Smooth muscle cell (in vitro differentiated cells): Measurements from ENCODE around the gene TMEM40. TPM values are rescaled to one million over a fixed set of nuclear protein-coding genes. Genes with fewer than 3 reads are reported as not detected.

ENCODE experiments used
- DNase-seq: peaks from one replicate; lab custom pipeline; 2025; ENCODE audit not compliant: unreplicated experiment; lab: John Stamatoyannopoulos, UW
- H2AFZ ChIP-seq: fragments of 200-600 bp; sonication (generic); 2 replicates; pipeline ENCODE4 v1.6.0; 2016; ENCODE audit warnings: antibody characterized with exemption, low read depth, mild to moderate bottlenecking
- H3F3A ChIP-seq: fragments of 200-600 bp; sonication (generic); 2 replicates; pipeline ENCODE4 v1.6.0; 2017; ENCODE audit warnings: antibody characterized with exemption, low read depth
- H3K27ac ChIP-seq: fragments of 200-600 bp; sonication (generic); 2 replicates; pipeline ENCODE4 v1.5.1; 2016; ENCODE audit warnings: low read depth, mild to moderate bottlenecking
- H3K27me3 ChIP-seq: fragments of 200-600 bp; sonication (generic); 2 replicates; pipeline ENCODE4 v1.6.1; 2016; ENCODE audit warnings: low read depth, mild to moderate bottlenecking
- H3K36me3 ChIP-seq: fragments of 200-600 bp; sonication (generic); 2 replicates; pipeline ENCODE4 v1.5.1; 2016; ENCODE audit warnings: low read depth
- H3K4me1 ChIP-seq: fragments of 200-600 bp; sonication (generic); 2 replicates; pipeline ENCODE4 v1.5.1; 2016; ENCODE audit warnings: low read depth
- H3K4me2 ChIP-seq: fragments of 200-600 bp; sonication (generic); 2 replicates; pipeline ENCODE4 v1.6.0; 2016; ENCODE audit warnings: mild to moderate bottlenecking
- H3K4me3 ChIP-seq: fragments of 200-600 bp; sonication (generic); 2 replicates; pipeline ENCODE4 v1.5.1; 2016; ENCODE audit warnings: mild to moderate bottlenecking
- H3K79me2 ChIP-seq: fragments of 200-600 bp; sonication (generic); 2 replicates; pipeline ENCODE4 v1.6.0; 2016; ENCODE audit warnings: low read depth, mild to moderate bottlenecking
- H3K9ac ChIP-seq: fragments of 200-600 bp; sonication (generic); 2 replicates; pipeline ENCODE4 v1.6.0; 2016; ENCODE audit warnings: low read depth
- H3K9me3 ChIP-seq: fragments of 200-600 bp; sonication (generic); replicated peaks from 2 replicates; pipeline ENCODE4 v1.5.1; 2016; ENCODE audit warnings: low read depth
- H4K20me1 ChIP-seq: fragments of 200-600 bp; sonication (generic); 2 replicates; pipeline ENCODE4 v1.6.0; 2016; ENCODE audit warnings: low read depth
- CTCF ChIP-seq: fragments of 200-600 bp; sonication (generic); IDR thresholded peaks from 2 replicates; pipeline ENCODE4 v1.5.1; 2017; ENCODE audit warnings: borderline replicate concordance, mild to moderate bottlenecking, antibody characterized with exemption; ENCODE audit not compliant: insufficient read depth, poor library complexity, severe bottlenecking
- WGBS: methylation state at CpG from one replicate; pipeline ENCODE4 v1.1.7; 2016; ENCODE audit warnings: low lambda C conversion rate; 5-methylcytosine and 5-hydroxymethylcytosine counted together
- polyA plus RNA-seq: library from polyadenylated mRNA; unstranded; fragments of >200 nt; fragmentation: Nextera tagmentation; extraction: Ambion mirVana; gene quantifications from 2 replicates; pipeline ENCODE4 v1.2.1, GENCODE V29; 2016
- total RNA-seq: library from RNA; depleted of rRNA; stranded (reverse); fragments of >200 nt; gene quantifications from 2 replicates; pipeline ENCODE4 v1.2.3, GENCODE V29; 2014

Gene TMEM40
- total and polyA plus RNA-seq, 2 experiments from 2014 or later, result 6.7 to 6.8 TPM

DNA sequence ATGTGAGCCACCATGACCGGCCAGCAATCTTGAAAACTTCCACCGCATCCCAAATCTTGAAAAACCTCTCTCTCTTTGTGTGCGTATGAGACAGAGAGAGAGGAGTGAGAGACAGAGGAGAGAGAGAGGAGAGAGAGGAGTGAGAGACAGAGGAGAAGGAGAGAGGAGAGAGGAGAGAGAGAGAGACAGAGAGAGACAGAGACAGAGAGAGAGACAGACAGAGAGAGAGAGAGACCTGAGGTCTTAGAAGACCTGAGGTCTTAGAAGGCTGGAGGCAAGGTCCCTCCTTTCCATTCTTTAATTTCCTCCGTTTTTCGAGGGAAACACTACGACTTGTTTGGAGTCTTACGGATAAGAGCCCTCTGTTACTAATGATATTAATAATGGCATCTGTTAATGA, 39.5 kb downstream of the TMEM40 start:
- Histone ChIP-seq H3K27me3 (no peaks in the 10 kb centered on the region), H3K4me3 (no peak overlapping the region), H4K20me1 (no peaks in the 10 kb centered on the region), H3K9ac (no peak overlapping the region), H3K4me1 (no peaks in the 10 kb centered on the region), H3K36me3 (no peaks in the 10 kb centered on the region), H2AFZ (peak overlapping the region; percentile 35), H3K4me2 (peak overlapping the region; percentile 70), H3K27ac (no peak overlapping the region), H3K79me2 (no peaks in the 10 kb centered on the region), H3K9me3 (no peaks in the 10 kb centered on the region), H3F3A (no peaks in the 10 kb centered on the region)
- no peak for TF ChIP-seq CTCF
- DNase-seq, result no peak
- WGBS, result 56% methylated on average over 7 of the region's 7 CpGs

DNA sequence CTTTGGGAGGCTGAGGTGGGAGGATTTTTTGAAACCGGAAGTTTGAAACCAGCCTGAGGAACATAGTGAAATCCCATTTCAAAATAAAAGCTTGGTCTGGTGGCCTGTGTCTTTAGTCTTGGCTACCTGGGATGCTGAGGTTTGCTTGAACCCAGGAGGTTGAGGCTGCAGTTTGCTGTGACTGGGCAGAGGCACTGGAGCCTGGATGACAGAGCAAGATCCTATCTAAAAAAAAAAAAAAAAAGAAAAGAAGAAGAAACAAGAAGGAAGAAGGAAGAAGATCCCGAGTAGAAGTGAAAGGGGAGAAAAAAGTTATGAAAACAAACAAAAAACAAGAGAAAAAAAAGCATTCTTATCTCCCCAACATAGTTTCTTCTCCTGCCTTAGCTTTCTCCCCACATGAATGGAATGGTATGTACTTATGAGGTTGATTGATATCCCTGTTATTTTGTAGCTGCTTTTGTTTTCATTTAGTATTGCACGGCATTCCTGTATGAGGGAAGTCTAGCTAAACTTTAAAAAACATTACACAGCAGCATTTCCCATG, 42.4 kb downstream of the TMEM40 start:
- Histone ChIP-seq H3K9ac (no peak overlapping the region), H2AFZ (no peak overlapping the region), H4K20me1 (no peaks in the 10 kb centered on the region), H3K4me3 (no peak overlapping the region), H3K79me2 (no peaks in the 10 kb centered on the region), H3K9me3 (no peaks in the 10 kb centered on the region), H3K4me1 (no peaks in the 10 kb centered on the region), H3K4me2 (no peak overlapping the region), H3K36me3 (no peaks in the 10 kb centered on the region), H3K27ac (no peak overlapping the region), H3K27me3 (no peaks in the 10 kb centered on the region), H3F3A (no peaks in the 10 kb centered on the region)
- WGBS, result 77% methylated on average over 3 of the region's 3 CpGs
- DNase-seq, result no peak
- TF ChIP-seq CTCF, result no peak

DNA sequence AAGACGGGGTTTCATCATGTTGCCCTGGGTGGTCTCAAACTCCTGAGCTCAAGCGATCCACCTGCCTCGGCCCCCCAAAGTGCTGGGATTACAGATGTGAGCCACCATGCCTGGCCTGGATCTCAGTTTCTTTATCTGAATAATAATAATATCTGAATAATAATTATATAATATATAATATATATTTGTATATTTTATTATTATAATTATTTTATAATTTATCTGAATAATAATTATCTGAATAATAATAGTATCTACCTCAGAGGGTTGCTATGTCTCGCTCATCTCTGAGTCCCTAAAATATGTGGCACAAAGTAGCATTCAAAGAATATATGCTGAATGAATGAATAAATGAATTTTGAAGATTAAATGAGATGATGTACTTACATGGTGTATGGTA, 44.8 kb downstream of the TMEM40 start:
- WGBS, result 92% methylated on average over 4 of the region's 4 CpGs

More for the DNA sequence above, 44.8 kb downstream of the TMEM40 start:
- no peaks in the 10 kb centered on the region for H3K27me3 ChIP-seq
- H3K27ac ChIP-seq, result no peak overlapping the region
- H3K4me3 ChIP-seq, result no peak overlapping the region
- no peaks in the 10 kb centered on the region for H3F3A ChIP-seq
- H3K9ac ChIP-seq, result no peak overlapping the region
- no peak for TF ChIP-seq CTCF
- no peak overlapping the region for H2AFZ ChIP-seq
- no peaks in the 10 kb centered on the region for H4K20me1 ChIP-seq
- no peaks in the 10 kb centered on the region for H3K36me3 ChIP-seq
- DNase-seq, result no peak
- H3K9me3 ChIP-seq, result no peaks in the 10 kb centered on the region
- no peak overlapping the region for H3K4me2 ChIP-seq
- H3K4me1 ChIP-seq, result no peaks in the 10 kb centered on the region
- no peaks in the 10 kb centered on the region for H3K79me2 ChIP-seq
